Activated CD4-positive, alpha-beta T cell treated with anti-CD3 and anti-CD28 coated beads, Interleukin-2, amount 50 U/mL, for 1 hour (primary cell): ENCODE results near the gene SKIC2.

Source experiments
- DNase-seq: peaks from one replicate; pipeline ENCODE4 v3.0.0-alpha.2; 2020

Gene SKIC2

DNA sequence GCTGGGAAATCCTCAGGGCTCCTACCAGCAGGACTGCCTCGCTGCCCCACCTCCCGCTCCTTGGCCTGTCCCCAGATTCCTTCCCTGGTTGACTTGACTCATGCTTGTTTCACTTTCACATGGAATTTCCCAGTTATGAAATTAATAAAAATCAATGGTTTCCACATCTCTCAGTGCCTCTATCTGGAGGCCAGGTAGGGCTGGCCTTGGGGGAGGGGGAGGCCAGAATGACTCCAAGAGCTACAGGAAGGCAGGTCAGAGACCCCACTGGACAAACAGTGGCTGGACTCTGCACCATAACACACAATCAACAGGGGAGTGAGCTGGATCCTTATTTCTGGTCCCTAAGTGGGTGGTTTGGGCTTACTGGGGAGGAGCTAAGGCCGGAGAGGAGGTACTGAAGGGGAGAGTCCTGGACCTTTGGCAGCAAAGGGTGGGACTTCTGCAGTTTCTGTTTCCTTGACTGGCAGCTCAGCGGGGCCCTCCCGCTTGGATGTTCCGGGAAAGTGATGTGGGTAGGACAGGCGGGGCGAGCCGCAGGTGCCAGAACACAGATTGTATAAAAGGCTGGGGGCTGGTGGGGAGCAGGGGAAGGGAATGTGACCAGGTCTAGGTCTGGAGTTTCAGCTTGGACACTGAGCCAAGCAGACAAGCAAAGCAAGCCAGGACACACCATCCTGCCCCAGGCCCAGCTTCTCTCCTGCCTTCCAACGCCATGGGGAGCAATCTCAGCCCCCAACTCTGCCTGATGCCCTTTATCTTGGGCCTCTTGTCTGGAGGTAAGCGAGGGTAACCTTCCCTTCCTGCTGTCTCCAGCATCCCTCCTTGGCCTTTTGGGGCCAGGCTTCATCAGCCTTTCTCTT lies 13.2 kb upstream of the SKIC2 start, which contains the start of gene CFB:
Gene CFB (plus strand): TSS at position 589 of the 863 bp plus-strand sequence. CDS start 127 bp downstream, at position 716.
- no peak for DNase-seq

DNA sequence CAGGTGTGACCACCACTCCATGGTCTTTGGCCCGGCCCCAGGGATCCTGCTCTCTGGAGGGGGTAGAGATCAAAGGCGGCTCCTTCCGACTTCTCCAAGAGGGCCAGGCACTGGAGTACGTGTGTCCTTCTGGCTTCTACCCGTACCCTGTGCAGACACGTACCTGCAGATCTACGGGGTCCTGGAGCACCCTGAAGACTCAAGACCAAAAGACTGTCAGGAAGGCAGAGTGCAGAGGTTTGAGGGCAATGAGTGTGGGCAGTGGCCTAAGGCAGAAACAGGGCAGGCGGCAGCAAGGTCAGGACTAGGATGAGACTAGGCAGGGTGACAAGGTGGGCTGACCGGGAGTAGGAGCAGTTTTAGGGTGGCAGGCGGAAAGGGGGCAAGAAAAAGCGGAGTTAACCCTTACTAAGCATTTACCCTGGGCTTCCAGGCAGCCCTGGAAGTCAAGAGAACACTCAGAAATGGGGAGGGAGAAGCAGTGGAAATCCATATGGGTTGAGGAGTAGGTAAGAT lies 12.5 kb upstream of the SKIC2 start:
- DNase-seq: no peak

DNA sequence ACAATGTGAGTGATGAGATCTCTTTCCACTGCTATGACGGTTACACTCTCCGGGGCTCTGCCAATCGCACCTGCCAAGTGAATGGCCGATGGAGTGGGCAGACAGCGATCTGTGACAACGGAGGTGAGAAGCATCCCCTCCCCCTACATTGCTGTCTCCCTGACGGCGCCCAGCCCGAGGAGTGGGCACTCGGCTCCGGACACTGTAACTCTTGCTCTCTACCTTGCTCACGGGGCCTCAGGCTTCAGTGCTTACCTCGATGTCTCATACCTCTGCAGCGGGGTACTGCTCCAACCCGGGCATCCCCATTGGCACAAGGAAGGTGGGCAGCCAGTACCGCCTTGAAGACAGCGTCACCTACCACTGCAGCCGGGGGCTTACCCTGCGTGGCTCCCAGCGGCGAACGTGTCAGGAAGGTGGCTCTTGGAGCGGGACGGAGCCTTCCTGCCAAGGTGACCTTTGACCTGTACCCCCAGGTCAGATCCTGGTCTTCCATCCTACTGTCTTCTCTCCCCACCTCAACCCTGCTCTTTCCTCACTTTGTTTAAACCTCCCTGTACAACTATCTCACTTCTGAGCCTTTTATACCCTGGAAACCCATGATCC lies 11.8 kb upstream of the SKIC2 start:
- no peak for DNase-seq

DNA sequence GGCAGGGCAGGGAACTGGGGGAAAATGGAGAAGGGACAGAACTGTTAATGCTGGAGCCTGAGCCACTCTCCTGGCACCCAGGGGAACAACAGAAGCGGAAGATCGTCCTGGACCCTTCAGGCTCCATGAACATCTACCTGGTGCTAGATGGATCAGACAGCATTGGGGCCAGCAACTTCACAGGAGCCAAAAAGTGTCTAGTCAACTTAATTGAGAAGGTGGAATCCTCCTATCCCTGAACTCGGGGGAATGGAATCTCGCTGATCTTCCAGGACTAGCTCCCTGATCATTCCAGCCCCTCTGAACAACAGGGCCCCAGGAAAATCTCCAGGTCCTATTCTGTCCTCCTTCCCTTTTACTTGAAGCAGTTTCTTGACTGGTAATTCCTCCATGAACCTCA lies 11.1 kb upstream of the SKIC2 start:
- DNase-seq: no peak

DNA sequence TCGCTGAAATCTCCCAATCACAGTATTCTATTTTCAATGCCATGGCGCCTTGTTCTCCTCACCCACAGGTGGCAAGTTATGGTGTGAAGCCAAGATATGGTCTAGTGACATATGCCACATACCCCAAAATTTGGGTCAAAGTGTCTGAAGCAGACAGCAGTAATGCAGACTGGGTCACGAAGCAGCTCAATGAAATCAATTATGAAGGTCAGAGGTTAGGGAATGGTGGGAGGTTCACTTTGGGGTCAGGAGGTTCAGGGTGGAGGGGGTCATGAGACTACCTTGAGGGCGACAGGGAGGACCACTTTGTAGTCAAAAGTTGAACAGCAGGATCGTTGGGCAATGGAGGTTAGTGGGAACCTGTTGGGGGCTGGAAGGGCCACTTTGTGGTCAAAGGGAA lies 10.7 kb upstream of the SKIC2 start:
- DNase-seq: no peak

DNA sequence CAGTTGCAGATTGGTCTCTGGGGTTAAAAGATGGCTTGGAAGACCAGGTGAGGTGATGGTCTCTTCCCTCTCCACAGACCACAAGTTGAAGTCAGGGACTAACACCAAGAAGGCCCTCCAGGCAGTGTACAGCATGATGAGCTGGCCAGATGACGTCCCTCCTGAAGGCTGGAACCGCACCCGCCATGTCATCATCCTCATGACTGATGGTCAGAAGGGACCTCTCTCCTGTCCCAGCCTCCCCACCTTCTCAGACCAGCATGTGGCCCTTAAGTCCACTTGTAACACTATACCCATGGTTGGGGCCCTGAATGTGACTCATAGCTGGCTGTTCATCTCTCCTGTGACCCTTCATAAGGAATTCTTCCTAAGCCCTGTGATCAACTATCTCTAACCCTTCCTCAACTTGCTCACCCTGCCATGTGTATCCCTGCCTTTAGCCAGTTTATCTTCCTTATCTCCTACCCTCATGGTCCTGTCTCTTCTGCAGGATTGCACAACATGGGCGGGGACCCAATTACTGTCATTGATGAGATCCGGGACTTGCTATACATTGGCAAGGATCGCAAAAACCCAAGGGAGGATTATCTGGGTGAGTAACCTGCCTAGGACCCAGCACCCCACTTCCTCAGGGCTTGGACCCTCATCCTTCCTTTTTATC lies 10.1 kb upstream of the SKIC2 start:
- DNase-seq: no peak

DNA sequence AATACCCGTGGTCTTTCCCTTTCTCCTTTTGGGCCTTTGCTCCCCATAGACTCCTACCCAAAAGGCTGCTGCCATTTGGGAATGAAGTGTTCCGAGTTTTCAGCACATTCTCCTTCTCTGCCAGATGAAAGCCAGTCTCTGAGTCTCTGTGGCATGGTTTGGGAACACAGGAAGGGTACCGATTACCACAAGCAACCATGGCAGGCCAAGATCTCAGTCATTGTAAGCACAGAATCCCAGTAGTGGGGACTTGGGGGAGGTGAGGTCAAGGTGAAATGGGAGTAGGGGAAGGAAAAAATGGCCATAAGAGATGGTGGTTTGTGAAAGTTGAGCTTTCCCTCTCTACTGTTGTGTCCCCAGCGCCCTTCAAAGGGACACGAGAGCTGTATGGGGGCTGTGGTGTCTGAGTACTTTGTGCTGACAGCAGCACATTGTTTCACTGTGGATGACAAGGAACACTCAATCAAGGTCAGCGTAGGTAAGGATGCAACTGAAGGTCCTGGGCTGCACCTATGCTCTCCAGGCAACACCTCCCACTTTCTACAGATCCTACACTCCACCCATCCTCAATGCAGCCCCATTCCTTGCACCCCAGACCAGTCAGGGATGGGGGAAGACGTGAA lies 8.9 kb upstream of the SKIC2 start:
- DNase-seq: no peak

DNA sequence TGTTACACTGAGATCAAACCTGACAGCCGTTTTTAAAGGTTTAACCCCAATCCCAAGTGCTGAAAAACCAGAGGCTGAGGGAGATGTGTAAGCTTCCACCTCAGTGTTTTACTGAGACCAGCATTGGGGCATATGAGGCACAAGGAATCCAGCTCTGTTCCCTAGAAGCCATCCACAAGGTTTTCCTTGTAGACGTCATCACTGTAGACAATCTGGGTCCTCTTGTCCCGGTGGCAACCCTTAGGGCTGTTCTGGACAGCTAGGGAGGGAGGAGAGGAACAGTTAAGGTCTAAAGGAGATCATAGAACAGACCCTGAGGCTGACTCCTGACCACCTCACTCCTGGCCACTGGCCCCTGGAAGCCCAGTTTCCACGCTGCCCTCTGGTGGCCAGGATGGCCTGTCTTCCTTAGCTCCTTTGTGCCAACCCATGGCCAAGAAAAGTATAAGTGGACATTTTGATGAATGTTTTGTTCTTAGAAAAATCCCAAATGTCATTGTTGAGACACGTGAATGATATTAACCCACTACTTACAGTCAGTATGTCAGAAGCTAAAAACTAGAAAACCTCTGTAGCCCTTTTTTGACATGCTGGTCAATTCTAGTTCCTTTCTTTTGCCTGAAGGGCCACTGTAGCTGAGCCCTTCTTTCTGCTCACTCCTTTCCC lies 6.7 kb upstream of the SKIC2 start:
- no peak for DNase-seq

DNA sequence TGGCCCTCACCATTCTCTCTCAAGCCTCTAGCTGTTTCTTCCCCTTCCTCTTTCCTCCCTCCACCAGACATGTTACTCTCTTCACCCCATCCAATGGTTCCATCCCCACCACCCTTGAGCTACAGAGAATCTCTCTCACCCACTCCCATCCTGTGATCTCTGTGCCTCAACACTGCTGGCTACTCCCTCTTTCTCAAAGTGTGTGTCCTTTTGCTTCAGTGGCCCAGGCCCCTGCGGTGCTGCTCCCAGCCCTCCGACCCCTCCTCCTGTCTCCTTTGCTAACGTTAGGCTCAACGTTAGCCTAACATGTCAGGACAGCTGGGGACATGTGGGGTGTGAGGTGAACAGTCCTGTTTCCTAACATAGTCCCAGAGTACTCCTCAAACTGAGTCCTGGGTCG lies 6.1 kb upstream of the SKIC2 start:
- no peak for DNase-seq

DNA sequence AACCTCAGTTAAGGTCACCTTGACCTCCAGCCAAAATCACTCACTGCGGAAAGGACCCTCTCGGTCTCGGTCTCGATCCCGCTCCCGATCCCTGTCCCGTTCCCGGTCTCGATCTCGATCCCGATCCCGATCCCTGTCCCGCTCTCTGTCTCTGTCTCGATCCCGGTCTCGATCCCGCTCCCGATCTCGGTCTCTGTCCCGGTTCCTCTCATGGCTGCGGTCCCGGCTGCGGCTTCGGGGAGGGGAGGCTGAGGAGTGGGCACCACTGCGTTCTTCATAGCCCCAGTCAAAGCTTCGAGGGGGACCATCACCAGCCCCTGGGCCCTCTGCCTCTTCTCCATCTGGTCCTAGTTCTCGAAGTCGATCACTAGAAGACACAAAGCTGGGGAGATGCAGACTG lies 4.5 kb upstream of the SKIC2 start:
- DNase-seq: no peak

DNA sequence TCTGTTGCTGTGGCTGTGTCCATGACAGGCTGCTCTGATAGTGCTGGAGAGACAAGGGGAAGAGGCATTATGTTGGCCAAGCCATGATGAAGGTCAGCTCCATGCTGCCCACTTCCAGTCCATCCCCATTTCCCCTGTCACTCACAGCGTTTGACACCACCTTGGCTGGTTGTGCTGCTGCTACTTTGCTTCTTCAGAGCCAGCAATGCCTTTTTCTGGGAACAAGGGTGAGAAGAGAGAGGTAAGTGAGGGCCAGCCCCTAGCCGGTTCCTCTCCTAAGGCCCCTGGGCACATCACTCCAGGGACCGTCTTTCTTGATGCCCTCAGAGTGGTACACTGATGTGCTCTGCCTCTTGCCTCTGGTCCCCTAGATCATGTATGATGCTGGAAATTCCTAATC lies 2.2 kb upstream of the SKIC2 start:
- no peak for DNase-seq

DNA sequence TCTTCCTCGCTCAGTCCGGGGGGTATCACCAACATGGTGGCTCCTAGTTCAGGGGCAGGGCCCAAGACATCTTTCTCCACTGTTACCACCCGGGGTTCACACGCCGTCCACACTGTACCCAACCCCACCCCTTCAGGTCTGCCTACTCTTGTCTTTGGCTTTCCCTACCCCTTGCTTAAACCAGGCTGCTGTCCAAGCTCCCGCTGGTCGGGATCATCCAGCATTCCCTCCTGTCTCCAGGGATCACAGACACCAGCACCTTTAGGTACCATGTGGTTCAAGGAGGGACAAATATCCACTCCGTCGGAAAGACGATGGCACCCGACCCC lies 599 bp upstream of the SKIC2 start:
- no peak for DNase-seq

DNA sequence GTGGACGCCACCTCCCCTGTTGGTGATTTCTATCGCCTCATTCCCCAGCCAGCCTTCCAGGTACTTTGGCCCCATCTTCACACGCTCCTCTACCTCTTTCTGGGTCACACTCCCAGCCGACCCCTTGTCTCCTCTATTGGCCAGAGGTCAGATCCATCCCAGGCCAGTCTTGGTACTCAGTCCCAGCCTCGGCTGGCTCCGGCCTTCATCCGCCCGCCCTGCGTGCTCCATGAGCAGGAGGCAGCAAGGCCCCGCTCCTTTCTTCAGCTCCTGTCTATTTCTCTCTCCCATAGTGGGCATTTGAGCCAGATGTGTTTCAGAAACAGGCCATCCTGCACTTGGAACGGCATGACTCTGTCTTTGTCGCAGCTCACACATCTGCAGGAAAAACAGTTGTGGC lies 2.6 kb downstream of the SKIC2 start:
- no peak for DNase-seq

DNA sequence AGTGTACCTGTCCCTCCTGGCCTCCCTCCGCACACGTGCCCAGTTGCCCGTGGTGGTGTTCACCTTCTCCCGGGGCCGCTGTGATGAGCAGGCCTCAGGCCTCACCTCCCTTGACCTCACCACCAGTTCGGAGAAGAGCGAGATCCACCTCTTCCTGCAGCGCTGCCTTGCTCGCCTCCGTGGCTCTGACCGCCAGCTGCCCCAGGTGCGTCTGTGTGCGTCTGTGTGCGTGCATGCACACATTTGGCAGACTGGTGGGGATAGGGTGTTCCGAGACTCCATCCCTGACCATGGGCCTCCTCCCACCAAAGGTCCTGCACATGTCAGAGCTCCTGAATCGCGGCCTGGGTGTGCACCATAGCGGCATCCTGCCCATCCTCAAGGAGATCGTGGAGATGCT lies 4.9 kb downstream of the SKIC2 start:
- DNase-seq: no peak

DNA sequence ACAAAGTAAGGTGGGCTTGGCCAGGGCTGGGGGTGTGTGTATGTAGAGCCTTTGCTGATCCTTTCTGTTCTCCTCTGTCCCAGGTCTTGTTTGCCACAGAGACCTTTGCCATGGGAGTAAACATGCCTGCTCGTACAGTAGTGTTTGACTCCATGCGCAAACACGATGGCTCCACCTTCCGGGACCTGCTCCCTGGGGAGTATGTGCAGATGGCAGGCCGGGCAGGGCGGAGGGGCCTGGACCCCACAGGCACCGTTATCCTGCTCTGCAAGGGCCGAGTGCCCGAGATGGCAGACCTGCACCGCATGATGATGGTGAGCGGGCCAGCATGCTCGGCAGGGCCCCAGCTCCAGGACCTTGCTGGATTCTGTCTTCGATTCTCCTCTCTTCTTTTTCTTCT lies 6.7 kb downstream of the SKIC2 start:
- DNase-seq: no peak

DNA sequence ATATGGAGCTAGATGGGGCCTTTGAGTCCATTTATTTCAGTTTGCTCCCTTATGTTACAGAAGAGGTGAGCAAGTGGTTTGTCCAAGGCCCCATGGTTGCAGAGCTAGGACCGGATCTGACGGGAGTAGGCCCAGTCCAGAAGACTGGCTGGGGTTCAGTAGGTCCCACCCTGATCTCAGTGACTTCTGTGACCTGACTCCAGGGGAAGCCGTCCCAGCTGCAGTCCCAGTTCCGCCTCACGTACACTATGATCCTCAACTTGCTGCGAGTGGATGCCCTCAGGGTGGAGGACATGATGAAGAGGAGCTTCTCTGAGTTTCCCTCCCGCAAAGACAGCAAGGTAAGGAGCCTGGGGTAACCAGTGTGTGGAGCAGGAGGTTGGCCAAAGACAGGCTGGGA lies 7.5 kb downstream of the SKIC2 start:
- DNase-seq: no peak

DNA sequence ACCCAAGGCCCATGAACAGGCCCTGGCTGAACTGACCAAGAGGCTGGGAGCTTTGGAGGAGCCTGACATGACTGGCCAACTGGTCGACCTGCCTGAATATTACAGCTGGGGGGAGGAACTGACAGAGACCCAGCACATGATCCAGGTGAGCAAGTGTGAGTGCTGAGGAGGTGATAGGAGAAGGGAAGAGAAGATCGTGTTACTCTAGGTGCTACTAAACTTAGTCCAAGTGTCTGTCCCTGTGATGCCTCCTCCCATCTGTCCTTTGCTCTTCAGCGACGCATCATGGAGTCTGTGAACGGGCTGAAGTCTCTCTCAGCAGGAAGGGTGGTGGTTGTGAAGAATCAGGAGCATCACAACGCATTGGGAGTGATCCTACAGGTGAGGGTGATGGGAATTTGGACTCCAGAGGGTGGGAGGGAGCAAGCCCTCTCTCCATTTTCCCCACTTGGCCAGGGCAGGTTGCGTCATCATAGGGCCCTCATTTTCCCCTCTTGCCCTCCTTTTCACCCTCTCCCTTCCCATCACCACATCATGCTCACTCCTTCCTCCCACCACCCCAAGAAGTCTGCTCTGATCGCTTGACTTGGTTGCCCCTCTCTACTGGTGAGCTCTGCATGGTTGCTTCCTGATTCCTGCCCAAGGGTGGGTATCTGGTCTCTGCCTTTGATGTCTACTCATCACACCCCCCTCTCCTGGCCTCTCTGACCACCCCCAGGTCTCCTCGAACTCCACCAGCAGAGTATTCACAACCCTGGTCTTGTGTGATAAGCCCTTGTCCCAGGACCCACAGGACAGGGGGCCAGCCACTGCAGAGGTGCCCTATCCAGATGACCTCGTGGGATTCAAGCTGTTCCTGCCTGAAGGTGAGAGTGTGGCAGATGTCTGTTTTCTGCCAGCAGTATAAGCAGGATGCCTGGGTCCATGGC lies 8.3 kb downstream of the SKIC2 start:
- DNase-seq: no peak

DNA sequence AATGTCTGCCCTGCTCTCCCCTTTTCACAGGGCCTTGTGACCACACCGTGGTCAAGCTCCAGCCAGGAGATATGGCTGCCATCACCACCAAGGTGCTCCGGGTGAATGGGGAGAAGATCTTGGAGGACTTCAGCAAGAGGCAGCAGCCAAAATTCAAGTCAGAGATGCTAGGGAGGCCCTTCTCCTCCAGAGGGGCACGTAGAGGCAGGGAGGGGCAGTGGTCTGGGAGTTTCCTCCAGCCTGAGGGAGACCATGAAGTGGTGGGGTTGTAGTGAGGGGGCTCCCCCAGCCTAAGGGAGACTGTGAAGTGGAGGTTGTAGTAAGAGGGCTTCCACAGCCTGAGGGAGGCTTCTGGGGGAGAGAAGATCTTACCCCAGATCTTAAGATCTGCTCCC lies 8.9 kb downstream of the SKIC2 start:
- no peak for DNase-seq

DNA sequence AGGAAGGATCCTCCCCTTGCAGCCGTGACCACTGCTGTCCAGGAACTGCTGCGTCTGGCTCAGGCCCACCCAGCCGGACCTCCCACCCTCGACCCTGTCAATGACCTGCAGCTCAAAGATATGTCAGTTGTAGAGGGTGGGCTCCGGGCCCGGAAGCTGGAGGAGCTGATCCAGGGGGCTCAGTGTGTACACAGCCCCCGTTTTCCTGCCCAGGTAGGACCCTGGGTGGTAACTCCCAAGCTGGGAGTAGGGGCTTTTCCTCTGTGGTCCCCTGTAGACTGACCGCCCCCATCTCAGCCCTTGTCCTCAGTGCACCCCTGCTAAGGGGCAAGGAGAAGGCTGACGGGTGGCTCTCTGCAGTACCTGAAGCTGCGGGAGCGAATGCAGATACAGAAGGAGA lies 9.4 kb downstream of the SKIC2 start:
- no peak for DNase-seq

DNA sequence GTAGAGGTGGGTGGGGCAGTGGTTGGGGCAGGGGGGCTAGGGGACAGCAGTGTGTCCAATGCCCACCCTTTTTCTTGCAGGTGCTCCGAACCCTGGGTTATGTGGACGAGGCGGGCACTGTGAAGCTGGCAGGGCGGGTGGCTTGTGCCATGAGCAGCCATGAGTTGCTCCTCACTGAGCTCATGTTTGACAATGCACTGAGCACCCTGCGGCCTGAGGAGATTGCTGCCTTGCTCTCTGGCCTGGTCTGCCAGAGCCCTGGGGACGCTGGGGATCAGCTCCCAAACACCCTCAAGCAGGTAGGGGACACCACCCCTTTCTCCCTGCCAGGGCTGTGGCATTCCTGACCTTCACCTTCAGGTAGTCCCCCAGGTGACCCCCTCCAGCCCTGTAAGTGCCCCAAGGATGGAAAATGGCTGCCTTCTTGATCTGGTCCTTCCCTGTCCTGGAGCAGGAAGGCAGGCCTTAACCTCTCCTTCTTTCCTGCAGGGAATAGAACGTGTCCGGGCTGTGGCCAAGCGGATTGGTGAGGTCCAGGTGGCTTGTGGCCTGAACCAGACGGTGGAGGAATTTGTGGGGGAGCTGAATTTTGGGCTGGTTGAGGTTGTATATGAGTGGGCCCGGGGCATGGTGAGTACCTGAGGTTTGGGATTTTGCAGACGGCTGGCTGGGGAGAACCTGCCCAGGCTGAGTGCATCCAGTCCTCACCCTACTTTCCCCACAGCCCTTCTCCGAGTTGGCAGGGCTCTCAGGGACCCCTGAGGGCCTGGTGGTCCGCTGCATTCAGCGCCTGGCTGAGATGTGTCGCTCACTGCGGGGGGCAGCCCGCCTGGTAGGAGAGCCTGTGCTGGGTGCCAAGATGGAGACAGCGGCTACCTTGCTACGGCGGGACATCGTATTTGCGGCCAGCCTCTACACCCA lies 10.1 kb downstream of the SKIC2 start:
- DNase-seq: no peak
